SK-N-MC (cell line): ENCODE results near the gene CD48.

Experiments used
- FOXP2 ChIP-seq: optimal IDR thresholded peaks from 2 replicates; pipeline ENCODE3; 2011; ENCODE audit warnings: mild to moderate bottlenecking, moderate library complexity; ENCODE audit not compliant: insufficient read depth; ENCODE audit errors: extremely low read length, control extremely low read depth
- POLR2AphosphoS5 ChIP-seq: IDR thresholded peaks from 2 replicates; pipeline ENCODE4 v1.6.1; 2012; ENCODE audit warnings: mild to moderate bottlenecking, low read depth, low read length, borderline replicate concordance

GRCh38 chr1:160755911-160756848, 44.6 kb upstream of the CD48 start:
- TF ChIP-seq FOXP2 (no peak), POLR2AphosphoS5 (no peak)
